ENCODE data around the gene FLNB.

Gene FLNB

GRCh38 chr3:58101499-58102389, 93.5 kb downstream of the FLNB start:
- Histone ChIP-seq H3K4me3 (ENCODE audit: low read length) (no peak overlapping the region), H3K9me3 (ENCODE audit: insufficient read depth, low read depth, low read length) (no peaks in the 10 kb centered on the region), H3K27ac (ENCODE audit: low read length) (no peak overlapping the region), H3K36me3 (ENCODE audit: insufficient read depth, low read depth, low read length) (peaks cover 94% of the 10 kb centered on the region), H3K27me3 (ENCODE audit: insufficient read depth, low read length) (no peaks in the 10 kb centered on the region), H3K9ac (ENCODE audit: low read depth, low read length) (no peak overlapping the region), H3K4me1 (ENCODE audit: insufficient read depth, low read length) (no peaks in the 10 kb centered on the region)

- Histone ChIP-seq H3K27ac (ENCODE audit: low read length) (no peak overlapping the region), H3K4me1 (ENCODE audit: insufficient read depth, low read length) (no peaks in the 10 kb centered on the region), H3K36me3 (ENCODE audit: insufficient read depth, low read depth, low read length) (peaks cover 96% of the 10 kb centered on the region), H3K27me3 (ENCODE audit: insufficient read depth, low read length) (no peaks in the 10 kb centered on the region), H3K9me3 (ENCODE audit: insufficient read depth, low read depth, low read length) (no peaks in the 10 kb centered on the region), H3K9ac (ENCODE audit: low read depth, low read length) (no peak overlapping the region), H3K4me3 (ENCODE audit: low read length) (no peak overlapping the region)
These were observed 94.1 kb downstream of the FLNB start for GRCh38 chr3:58102390-58102750.

DNA sequence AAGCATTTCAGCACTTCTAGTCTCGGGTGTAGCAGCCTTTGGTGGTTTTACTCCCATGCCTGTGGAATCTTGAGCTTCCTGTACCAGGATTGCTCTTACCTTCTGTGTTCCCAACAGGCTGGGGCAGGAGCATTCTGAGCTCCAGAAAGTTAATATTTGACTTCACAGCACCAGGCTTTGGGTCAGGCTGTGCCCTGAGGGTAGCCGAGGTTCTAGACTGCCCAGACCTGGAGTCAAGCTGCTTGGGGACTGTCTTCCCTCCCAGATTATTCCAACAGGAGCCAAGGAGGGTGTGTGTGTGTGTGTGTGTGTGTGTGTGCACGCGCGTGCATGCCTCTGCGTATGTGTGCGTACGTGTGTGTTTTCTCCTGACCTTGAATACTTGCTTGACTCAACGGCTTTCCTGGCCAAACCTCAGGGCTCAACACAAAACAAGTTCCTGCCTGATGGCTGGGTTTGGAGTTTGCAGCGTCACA, 94.8 kb downstream of the FLNB start:
- no peaks in the 10 kb centered on the region for H3K4me1 ChIP-seq (ENCODE audit: insufficient read depth, low read length)
- no peaks in the 10 kb centered on the region for H3K27me3 ChIP-seq (ENCODE audit: insufficient read depth, low read length)
- H3K9ac ChIP-seq (ENCODE audit: low read depth, low read length) = no peak overlapping the region
- peaks cover 96% of the 10 kb centered on the region for H3K36me3 ChIP-seq (ENCODE audit: insufficient read depth, low read depth, low read length)
- no peak overlapping the region for H3K4me3 ChIP-seq (ENCODE audit: low read length)
- no peak overlapping the region for H3K27ac ChIP-seq (ENCODE audit: low read length)
- no peaks in the 10 kb centered on the region for H3K9me3 ChIP-seq (ENCODE audit: insufficient read depth, low read depth, low read length)

- no peak overlapping the region for H3K9ac ChIP-seq (ENCODE audit: low read depth, low read length)
- no peaks in the 10 kb centered on the region for H3K9me3 ChIP-seq (ENCODE audit: insufficient read depth, low read depth, low read length)
- H3K36me3 ChIP-seq (ENCODE audit: insufficient read depth, low read depth, low read length) = peaks cover 96% of the 10 kb centered on the region
- no peak overlapping the region for H3K27ac ChIP-seq (ENCODE audit: low read length)
- H3K27me3 ChIP-seq (ENCODE audit: insufficient read depth, low read length) = no peaks in the 10 kb centered on the region
- H3K4me1 ChIP-seq (ENCODE audit: insufficient read depth, low read length) = no peaks in the 10 kb centered on the region
- no peak overlapping the region for H3K4me3 ChIP-seq (ENCODE audit: low read length)
These were observed 95.9 kb downstream of the FLNB start for GRCh38 chr3:58104151-58104550.

- Histone ChIP-seq H3K36me3 (ENCODE audit: insufficient read depth, low read depth, low read length) (peaks cover 96% of the 10 kb centered on the region), H3K27ac (ENCODE audit: low read length) (no peak overlapping the region), H3K9me3 (ENCODE audit: insufficient read depth, low read depth, low read length) (no peaks in the 10 kb centered on the region), H3K4me3 (ENCODE audit: low read length) (no peak overlapping the region), H3K27me3 (ENCODE audit: insufficient read depth, low read length) (no peaks in the 10 kb centered on the region), H3K9ac (ENCODE audit: low read depth, low read length) (no peak overlapping the region), H3K4me1 (ENCODE audit: insufficient read depth, low read length) (no peaks in the 10 kb centered on the region)
These were observed 96.5 kb downstream of the FLNB start for GRCh38 chr3:58104712-58105111.

DNA sequence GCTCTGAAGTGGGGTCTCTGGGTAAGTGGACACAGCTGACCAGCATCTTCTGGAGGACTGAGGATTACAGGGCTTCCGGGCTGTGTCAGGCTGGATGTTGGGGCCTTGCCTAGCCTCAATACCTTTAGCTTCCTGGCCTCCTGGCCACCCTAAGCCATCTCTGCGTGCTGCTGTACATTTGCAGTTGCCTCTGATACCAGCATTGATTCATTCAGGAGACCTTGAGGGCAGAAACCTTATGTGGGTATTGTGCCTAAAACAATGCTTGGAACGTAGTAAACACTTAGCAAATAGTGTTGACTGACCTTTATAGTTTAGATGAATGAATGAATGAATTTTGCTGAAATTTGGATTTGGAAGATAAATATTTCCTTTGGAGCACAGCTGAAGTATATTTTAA, 97.0 kb downstream of the FLNB start:
- Histone ChIP-seq H3K4me1 (ENCODE audit: insufficient read depth, low read length) (no peaks in the 10 kb centered on the region), H3K9me3 (ENCODE audit: insufficient read depth, low read depth, low read length) (no peaks in the 10 kb centered on the region), H3K27ac (ENCODE audit: low read length) (no peak overlapping the region), H3K4me3 (ENCODE audit: low read length) (no peak overlapping the region), H3K36me3 (ENCODE audit: insufficient read depth, low read depth, low read length) (peaks cover 95% of the 10 kb centered on the region), H3K27me3 (ENCODE audit: insufficient read depth, low read length) (no peaks in the 10 kb centered on the region), H3K9ac (ENCODE audit: low read depth, low read length) (no peak overlapping the region)

GRCh38 chr3:58106061-58106460, 97.8 kb downstream of the FLNB start:
- no peaks in the 10 kb centered on the region for H3K9me3 ChIP-seq (ENCODE audit: insufficient read depth, low read depth, low read length)
- peaks cover 94% of the 10 kb centered on the region for H3K36me3 ChIP-seq (ENCODE audit: insufficient read depth, low read depth, low read length)
- no peak overlapping the region for H3K9ac ChIP-seq (ENCODE audit: low read depth, low read length)
- H3K27ac ChIP-seq (ENCODE audit: low read length) = no peak overlapping the region
- H3K27me3 ChIP-seq (ENCODE audit: insufficient read depth, low read length) = no peaks in the 10 kb centered on the region
- H3K4me3 ChIP-seq (ENCODE audit: low read length) = no peak overlapping the region
- H3K4me1 ChIP-seq (ENCODE audit: insufficient read depth, low read length) = no peaks in the 10 kb centered on the region

GRCh38 chr3:58106640-58107039, 98.4 kb downstream of the FLNB start:
- peaks cover 94% of the 10 kb centered on the region for H3K36me3 ChIP-seq (ENCODE audit: insufficient read depth, low read depth, low read length)

DNA sequence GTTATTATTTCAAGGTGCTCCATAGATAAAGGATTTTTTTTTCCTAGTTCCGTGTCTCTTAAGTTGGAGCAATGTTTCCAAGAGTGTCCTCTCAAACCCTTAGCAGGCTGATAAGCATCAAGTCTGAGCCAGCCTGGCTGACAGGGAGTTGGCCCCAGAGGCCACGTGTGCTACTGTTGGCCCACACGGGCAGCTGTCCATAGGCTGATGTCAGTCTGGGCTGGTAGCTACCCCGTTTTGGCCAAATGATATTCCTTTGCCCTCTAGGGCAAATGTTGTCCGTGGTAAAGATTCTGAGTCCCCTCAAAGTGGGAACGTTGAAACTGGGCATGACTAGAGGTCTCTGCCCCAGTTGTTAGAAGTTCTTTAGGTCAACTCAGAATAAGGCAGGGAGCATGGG, 99.4 kb downstream of the FLNB start:
- Histone ChIP-seq H3K4me1 (ENCODE audit: insufficient read depth, low read length) (no peaks in the 10 kb centered on the region), H3K36me3 (ENCODE audit: insufficient read depth, low read depth, low read length) (peaks cover 94% of the 10 kb centered on the region), H3K4me3 (ENCODE audit: low read length) (no peak overlapping the region), H3K9me3 (ENCODE audit: insufficient read depth, low read depth, low read length) (no peaks in the 10 kb centered on the region), H3K27ac (ENCODE audit: low read length) (no peak overlapping the region), H3K9ac (ENCODE audit: low read depth, low read length) (no peak overlapping the region), H3K27me3 (ENCODE audit: insufficient read depth, low read length) (no peaks in the 10 kb centered on the region)

More at GRCh38 chr3:58106640-58107039, 98.4 kb downstream of the FLNB start:
- Histone ChIP-seq H3K9ac (ENCODE audit: low read depth, low read length) (no peak overlapping the region), H3K9me3 (ENCODE audit: insufficient read depth, low read depth, low read length) (no peaks in the 10 kb centered on the region), H3K4me1 (ENCODE audit: insufficient read depth, low read length) (no peaks in the 10 kb centered on the region), H3K4me3 (ENCODE audit: low read length) (no peak overlapping the region), H3K27me3 (ENCODE audit: insufficient read depth, low read length) (no peaks in the 10 kb centered on the region), H3K27ac (ENCODE audit: low read length) (no peak overlapping the region)

GRCh38 chr3:58109752-58110151, 101.5 kb downstream of the FLNB start:
- no peaks in the 10 kb centered on the region for H3K27me3 ChIP-seq (ENCODE audit: insufficient read depth, low read length)
- H3K27ac ChIP-seq (ENCODE audit: low read length) = no peak overlapping the region
- peaks cover 92% of the 10 kb centered on the region for H3K36me3 ChIP-seq (ENCODE audit: insufficient read depth, low read depth, low read length)
- H3K4me3 ChIP-seq (ENCODE audit: low read length) = no peak overlapping the region
- H3K9ac ChIP-seq (ENCODE audit: low read depth, low read length) = no peak overlapping the region
- no peaks in the 10 kb centered on the region for H3K9me3 ChIP-seq (ENCODE audit: insufficient read depth, low read depth, low read length)
- no peaks in the 10 kb centered on the region for H3K4me1 ChIP-seq (ENCODE audit: insufficient read depth, low read length)

GRCh38 chr3:58111513-58112184, 103.4 kb downstream of the FLNB start:
- Histone ChIP-seq H3K36me3 (ENCODE audit: insufficient read depth, low read depth, low read length) (peaks cover 87% of the 10 kb centered on the region), H3K4me1 (ENCODE audit: insufficient read depth, low read length) (no peaks in the 10 kb centered on the region), H3K9ac (ENCODE audit: low read depth, low read length) (no peak overlapping the region), H3K27ac (ENCODE audit: low read length) (no peak overlapping the region), H3K4me3 (ENCODE audit: low read length) (no peak overlapping the region), H3K9me3 (ENCODE audit: insufficient read depth, low read depth, low read length) (no peaks in the 10 kb centered on the region), H3K27me3 (ENCODE audit: insufficient read depth, low read length) (no peaks in the 10 kb centered on the region)

DNA sequence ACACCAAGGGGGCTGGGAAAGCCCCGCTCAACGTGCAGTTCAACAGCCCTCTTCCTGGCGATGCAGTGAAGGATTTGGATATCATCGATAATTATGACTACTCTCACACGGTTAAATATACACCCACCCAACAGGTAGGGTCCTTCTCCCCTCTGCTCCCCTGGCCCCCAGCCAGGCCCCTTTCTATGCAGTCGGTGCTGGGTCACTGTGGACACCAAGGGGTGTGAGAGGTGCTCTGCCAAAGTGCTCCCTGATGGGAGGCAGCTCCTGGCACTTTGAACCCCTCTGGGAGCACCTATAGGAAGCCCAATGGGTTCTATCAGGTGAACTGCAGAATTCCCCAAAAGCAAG, 103.9 kb downstream of the FLNB start:
- Histone ChIP-seq H3K36me3 (ENCODE audit: insufficient read depth, low read depth, low read length) (peaks cover 82% of the 10 kb centered on the region), H3K27ac (ENCODE audit: low read length) (no peak overlapping the region)

More for the DNA sequence above, 103.9 kb downstream of the FLNB start:
- H3K9ac ChIP-seq (ENCODE audit: low read depth, low read length) = no peak overlapping the region
- no peaks in the 10 kb centered on the region for H3K4me1 ChIP-seq (ENCODE audit: insufficient read depth, low read length)
- H3K4me3 ChIP-seq (ENCODE audit: low read length) = no peak overlapping the region
- H3K27me3 ChIP-seq (ENCODE audit: insufficient read depth, low read length) = no peaks in the 10 kb centered on the region
- H3K9me3 ChIP-seq (ENCODE audit: insufficient read depth, low read depth, low read length) = no peaks in the 10 kb centered on the region
